IPS DF 6.9 (cell line): ENCODE measurements around the gene ZNF385D.

ENCODE experiments used
- DNase-seq: peaks from one replicate; pipeline ENCODE4 v3.0.0-alpha.2; 2013; ENCODE audit warnings: low read depth, low spot score
- H3K27ac ChIP-seq: one replicate; pipeline ENCODE4 v1.5.1; 2013; ENCODE audit warnings: low read length, control low read depth
- H3K27me3 ChIP-seq: 2 replicates; pipeline ENCODE4 v1.6.1; 2013; ENCODE audit warnings: mild to moderate bottlenecking, low read length; ENCODE audit not compliant: control insufficient read depth, insufficient read depth
- H3K36me3 ChIP-seq: 2 replicates; pipeline ENCODE4 v1.6.1; 2013; ENCODE audit warnings: low read length; ENCODE audit not compliant: control insufficient read depth, insufficient read depth
- H3K4me1 ChIP-seq: 2 replicates; pipeline ENCODE4 v1.6.1; 2013; ENCODE audit warnings: low read length; ENCODE audit not compliant: control insufficient read depth, insufficient read depth
- H3K4me3 ChIP-seq: 2 replicates; pipeline ENCODE4 v1.5.1; 2013; ENCODE audit warnings: mild to moderate bottlenecking, low read length
- H3K9me3 ChIP-seq: 2 replicates; pipeline ENCODE4 v1.6.1; 2013; ENCODE audit warnings: low read length, inconsistent platforms; ENCODE audit not compliant: control insufficient read depth, insufficient read depth
- WGBS: extraction: QIAGEN DNeasy Blood & Tissue Kit; methylation state at CpG from one replicate; pipeline ENCODE4 v1.1.7; 2013; ENCODE audit warnings: mixed read lengths, missing lambda C conversion rate; ENCODE audit not compliant: insufficient read length, insufficient coverage; 5-methylcytosine and 5-hydroxymethylcytosine counted together

ZNF385D gene

GRCh38 chr3:21750080-21750696 is 822 bp downstream of the ZNF385D start:
- no CpG with 5 or more reads among the region's 8 CpGs for WGBS
- Histone ChIP-seq H3K4me1 (no peaks in the 10 kb centered on the region; the same call in 1 of the 2 replicates), H3K27ac (no peak overlapping the region)

GRCh38 chr3:21747966-21748555 is 2.9 kb downstream of the ZNF385D start:
- no peak for DNase-seq
- no CpG with 5 or more reads among the region's 5 CpGs for WGBS

More at GRCh38 chr3:21750080-21750696, 822 bp downstream of the ZNF385D start:
- Histone ChIP-seq H3K4me3 (peak overlapping the region; percentile 87; the same call in 1 of the 2 replicates), H3K27me3 (no peaks in the 10 kb centered on the region), H3K9me3 (no peaks in the 10 kb centered on the region), H3K36me3 (no peaks in the 10 kb centered on the region)
- DNase-seq, result no peak

DNA sequence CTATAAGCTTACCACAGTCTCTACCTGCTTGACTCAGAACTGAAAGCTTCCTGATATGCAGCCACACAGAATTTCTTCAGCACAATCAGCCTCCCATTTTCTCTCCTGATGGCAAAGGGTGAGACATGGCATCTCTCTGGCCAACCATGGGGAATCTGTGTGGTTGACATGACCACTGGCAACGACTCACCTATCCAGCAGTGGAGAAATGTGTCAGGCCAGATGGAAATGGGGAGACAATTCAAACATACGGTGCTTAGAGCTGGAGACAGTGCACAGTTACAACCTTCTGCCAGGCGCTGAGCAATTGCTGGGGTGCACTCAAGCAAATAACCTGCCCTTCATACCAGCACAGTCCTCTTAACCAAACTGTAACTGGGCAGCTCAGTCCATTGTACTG is 3.6 kb downstream of the ZNF385D start:
- no peaks in the 10 kb centered on the region; the same call in 1 of the 2 replicates for H3K4me1 ChIP-seq
- no peak for DNase-seq
- H3K4me3 ChIP-seq, result no peak overlapping the region
- no peaks in the 10 kb centered on the region for H3K9me3 ChIP-seq
- H3K36me3 ChIP-seq, result no peaks in the 10 kb centered on the region
- H3K27ac ChIP-seq, result no peak overlapping the region
- no peaks in the 10 kb centered on the region for H3K27me3 ChIP-seq
- WGBS, result no CpG with 5 or more reads among the region's 3 CpGs

More at GRCh38 chr3:21747966-21748555, 2.9 kb downstream of the ZNF385D start:
- H3K9me3 ChIP-seq, result no peaks in the 10 kb centered on the region
- no peak overlapping the region for H3K4me3 ChIP-seq
- H3K4me1 ChIP-seq, result no peaks in the 10 kb centered on the region; the same call in 1 of the 2 replicates
- H3K27me3 ChIP-seq, result no peaks in the 10 kb centered on the region
- H3K36me3 ChIP-seq, result no peaks in the 10 kb centered on the region
- H3K27ac ChIP-seq, result no peak overlapping the region

DNA sequence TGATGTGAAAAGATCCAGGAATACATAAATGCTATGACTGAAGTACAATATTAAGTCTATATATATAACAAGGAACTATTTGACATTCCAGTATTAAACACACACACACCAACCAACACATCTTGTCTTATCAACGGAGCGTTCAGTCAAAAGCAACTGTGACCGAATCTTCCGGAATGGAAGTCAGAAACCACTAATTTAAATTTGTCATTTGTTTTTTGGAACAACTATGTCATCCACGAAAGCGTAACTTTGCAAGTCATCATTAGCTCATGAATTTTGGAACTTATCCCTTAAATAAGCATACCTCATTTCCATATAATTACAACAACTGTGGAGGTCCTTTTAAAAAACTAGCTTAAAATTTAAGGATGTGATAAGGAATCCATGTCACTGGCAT is 5.0 kb downstream of the ZNF385D start:
- Histone ChIP-seq H3K27ac (no peak overlapping the region), H3K4me1 (no peaks in the 10 kb centered on the region; the same call in 1 of the 2 replicates), H3K4me3 (no peak overlapping the region), H3K27me3 (no peaks in the 10 kb centered on the region), H3K9me3 (no peaks in the 10 kb centered on the region), H3K36me3 (no peaks in the 10 kb centered on the region)
- no peak for DNase-seq
- no CpG with 5 or more reads among the region's 6 CpGs for WGBS

DNA sequence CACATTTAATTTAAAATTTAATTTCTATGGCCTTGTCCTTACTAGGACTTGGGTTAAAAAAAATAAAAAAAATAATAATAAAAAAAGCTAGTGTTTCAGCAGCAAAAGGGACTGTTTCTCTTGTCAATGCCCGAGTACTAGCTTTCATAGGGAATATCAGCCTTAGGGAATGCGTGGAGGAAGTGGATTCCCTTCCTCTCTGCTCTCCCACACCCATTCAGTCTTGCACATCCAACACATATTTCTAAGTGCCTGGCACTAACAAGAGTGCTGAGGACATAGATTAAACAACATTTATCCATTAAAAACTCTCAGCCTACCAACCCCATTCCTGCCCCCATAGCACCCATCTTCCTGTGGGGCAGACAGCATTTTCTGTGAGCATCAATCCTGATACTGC is 6.2 kb downstream of the ZNF385D start:
- DNase-seq, result no peak
- Histone ChIP-seq H3K27me3 (no peaks in the 10 kb centered on the region), H3K9me3 (no peaks in the 10 kb centered on the region), H3K4me1 (no peaks in the 10 kb centered on the region), H3K4me3 (no peak overlapping the region), H3K27ac (no peak overlapping the region), H3K36me3 (no peaks in the 10 kb centered on the region)
- WGBS, result no CpG with 5 or more reads among the region's 2 CpGs

DNA sequence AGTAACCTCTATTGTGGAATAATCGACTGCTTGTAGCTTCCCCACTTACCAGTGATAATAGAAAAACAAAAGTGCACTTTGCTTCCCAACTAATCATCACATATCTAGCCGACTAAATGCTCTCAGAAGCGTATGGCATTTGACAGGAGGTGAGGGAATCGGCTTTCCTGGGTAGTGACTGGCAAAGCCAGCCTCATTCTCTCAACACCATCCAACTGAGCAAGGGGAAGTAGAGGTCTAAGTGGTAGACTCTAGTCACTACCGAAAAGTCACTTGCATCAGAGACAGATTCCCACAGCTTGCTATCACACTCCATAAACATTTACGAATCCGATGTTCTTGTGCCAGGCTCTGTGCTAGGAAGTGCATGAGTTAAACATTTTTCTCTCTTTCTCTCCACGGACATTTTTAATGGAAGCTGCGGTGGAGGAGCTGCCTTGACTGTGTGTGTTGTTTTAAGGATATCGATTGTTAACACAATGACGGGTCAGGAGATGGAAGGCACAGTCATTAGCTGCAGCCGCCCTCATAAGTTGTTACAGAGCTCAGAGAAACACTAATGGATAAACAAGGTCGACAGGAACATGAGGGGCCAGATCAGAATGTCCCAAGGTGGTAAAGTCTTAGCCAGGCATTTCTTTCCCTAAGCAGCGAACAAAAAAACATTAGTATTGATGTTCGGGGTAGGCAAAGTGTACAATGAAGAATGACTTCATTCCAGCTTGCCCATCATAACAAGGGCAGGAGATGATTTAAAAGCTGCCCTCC is 11.9 kb downstream of the ZNF385D start:
- Histone ChIP-seq H3K4me3 (no peak overlapping the region), H3K9me3 (no peaks in the 10 kb centered on the region), H3K27me3 (no peaks in the 10 kb centered on the region), H3K27ac (no peak overlapping the region), H3K4me1 (no peaks in the 10 kb centered on the region), H3K36me3 (no peaks in the 10 kb centered on the region)
- no peak for DNase-seq
- WGBS, result no CpG with 5 or more reads among the region's 15 CpGs

GRCh38 chr3:21738283-21738682 is 12.7 kb downstream of the ZNF385D start:
- no peak overlapping the region for H3K4me3 ChIP-seq
- H3K9me3 ChIP-seq, result no peaks in the 10 kb centered on the region
- no peak for DNase-seq
- no peaks in the 10 kb centered on the region for H3K4me1 ChIP-seq
- no peaks in the 10 kb centered on the region for H3K36me3 ChIP-seq
- H3K27me3 ChIP-seq, result no peaks in the 10 kb centered on the region
- no CpG with 5 or more reads among the region's 1 CpG for WGBS
- no peak overlapping the region for H3K27ac ChIP-seq

GRCh38 chr3:21734746-21735145 is 16.3 kb downstream of the ZNF385D start:
- WGBS, result no CpG with 5 or more reads among the region's 3 CpGs
- DNase-seq, result no peak

DNA sequence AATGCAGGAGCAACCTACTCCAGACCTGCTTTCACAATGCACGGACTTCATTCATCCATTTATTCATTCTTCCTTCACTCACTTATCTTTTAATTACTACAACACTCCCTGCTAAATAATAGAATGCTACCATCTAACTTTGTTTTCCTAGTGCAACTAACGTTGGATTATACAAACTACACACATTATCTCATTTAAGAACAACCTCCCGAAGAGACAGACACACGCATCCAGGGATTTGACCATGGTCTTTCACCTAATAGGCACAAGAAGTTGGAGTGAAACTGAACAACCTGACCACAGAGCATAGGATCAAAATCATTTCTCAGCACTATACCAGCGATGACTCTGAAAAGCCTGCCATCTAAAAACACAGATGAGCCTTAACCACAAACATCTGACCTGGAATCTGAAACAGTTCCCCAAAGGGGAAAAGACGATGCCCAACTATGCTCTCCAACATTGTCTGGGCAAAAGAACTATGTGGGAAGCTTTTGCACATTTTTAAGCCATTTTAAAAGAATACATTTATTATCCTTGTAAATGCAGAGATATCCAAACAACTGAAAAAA is 21.0 kb downstream of the ZNF385D start:
- 100% methylated on average over 1 of the region's 6 CpGs for WGBS
- Histone ChIP-seq H3K27ac (no peak overlapping the region), H3K4me3 (no peak overlapping the region), H3K9me3 (no peaks in the 10 kb centered on the region), H3K27me3 (no peaks in the 10 kb centered on the region), H3K36me3 (no peaks in the 10 kb centered on the region), H3K4me1 (no peaks in the 10 kb centered on the region)
- DNase-seq, result no peak

More at GRCh38 chr3:21734746-21735145, 16.3 kb downstream of the ZNF385D start:
- H3K36me3 ChIP-seq, result no peaks in the 10 kb centered on the region
- H3K27me3 ChIP-seq, result no peaks in the 10 kb centered on the region
- H3K4me1 ChIP-seq, result no peaks in the 10 kb centered on the region
- no peaks in the 10 kb centered on the region for H3K9me3 ChIP-seq
- H3K27ac ChIP-seq, result no peak overlapping the region
- H3K4me3 ChIP-seq, result no peak overlapping the region

DNA sequence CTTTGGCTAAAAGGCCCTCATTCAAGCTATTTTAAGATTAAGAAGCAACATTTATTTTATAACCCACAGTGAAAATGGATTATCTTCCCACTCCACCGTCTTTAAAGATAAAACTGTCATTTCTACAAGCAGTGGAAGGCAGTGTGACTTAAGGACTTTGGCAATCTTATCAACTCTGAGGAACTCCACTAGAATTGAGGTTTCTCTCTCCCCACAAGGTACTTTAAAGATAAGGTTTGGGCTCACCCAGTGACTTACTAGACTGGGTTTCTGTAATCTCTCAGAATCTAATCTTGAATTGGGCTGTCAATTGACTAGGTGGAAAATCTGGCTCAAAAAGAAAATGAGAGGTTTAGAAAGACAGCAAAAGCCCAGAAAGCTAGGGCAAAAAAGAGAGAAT is 21.7 kb downstream of the ZNF385D start:
- WGBS, result no CpG with 5 or more reads among the region's 1 CpG
- Histone ChIP-seq H3K36me3 (no peaks in the 10 kb centered on the region), H3K4me3 (no peak overlapping the region), H3K27ac (no peak overlapping the region), H3K4me1 (no peaks in the 10 kb centered on the region), H3K27me3 (no peaks in the 10 kb centered on the region), H3K9me3 (no peaks in the 10 kb centered on the region)
- no peak for DNase-seq
